ENCODE results near the gene GRIA1.

- no peak for TF ChIP-seq CTCF (IDR thresholded peaks at IDR 0.05)
- no peak for TF ChIP-seq POLR2A (IDR thresholded peaks at IDR 0.05)
These were observed 129.3 kb downstream of the GRIA1 start for GRCh38 chr5:153619771-153620170.
